ENCODE measurements around the gene PRSS36. TPM values are rescaled to one million over a fixed set of nuclear protein-coding genes. Genes with fewer than 3 reads are reported as not detected.

Gene PRSS36
- total RNA-seq, 1 experiment from 2014 or later: 1.6 TPM

DNA sequence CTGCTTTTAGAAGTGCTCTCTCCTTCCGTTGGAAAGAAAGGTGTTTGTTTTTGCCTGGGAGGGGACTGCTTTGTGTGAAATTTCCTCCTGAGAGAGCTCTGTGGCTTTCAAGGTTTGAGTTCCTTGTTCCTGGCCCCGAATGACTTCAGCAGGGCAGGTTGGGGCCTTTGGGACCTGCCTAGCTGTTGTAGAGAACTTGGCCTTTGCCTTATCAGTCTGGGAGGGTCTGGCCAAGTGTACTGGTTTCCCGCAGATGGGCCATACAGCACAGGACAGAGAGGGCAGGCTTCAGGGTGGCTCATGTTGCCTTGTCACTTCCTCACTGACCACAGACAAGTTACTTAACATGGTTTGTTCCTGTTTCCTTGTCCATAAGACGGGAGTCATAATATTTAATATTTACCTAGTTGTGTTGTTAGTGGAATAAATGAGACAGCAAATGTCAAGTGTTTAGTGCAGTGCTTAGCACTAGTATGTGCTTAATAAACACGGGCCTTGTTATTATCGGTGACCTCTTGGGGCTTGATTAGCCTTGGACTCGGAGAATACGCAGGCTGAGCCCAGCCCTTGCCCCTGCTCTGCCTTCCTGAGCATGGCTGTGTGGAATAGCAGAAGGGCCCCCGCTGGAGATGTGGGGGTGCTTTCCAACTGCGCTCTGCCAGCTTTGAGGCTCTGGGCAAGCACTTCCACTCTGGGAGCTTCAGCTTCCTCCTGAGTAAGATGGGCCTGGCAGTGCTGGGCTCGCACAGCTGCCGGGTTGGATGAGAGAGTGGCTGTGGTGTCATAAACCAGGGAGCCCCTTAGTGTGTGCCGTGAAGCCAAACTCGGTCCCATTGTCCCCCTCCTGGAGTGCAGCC lies 20.9 kb downstream of the PRSS36 start:
- H3K36me3 ChIP-seq (ENCODE audit: control insufficient read depth, insufficient read depth, low read length): peaks cover 6% of the 10 kb centered on the region
- H3K27me3 ChIP-seq (replicated peaks; ENCODE audit: control insufficient read depth, insufficient read depth, low read length): no peaks in the 10 kb centered on the region
- H3K4me1 Mint-ChIP-seq (ENCODE audit: low read depth, unreplicated experiment): peaks cover 32% of the 10 kb centered on the region
- no peak overlapping the region for H3K4me3 Mint-ChIP-seq (ENCODE audit: unreplicated experiment)
- BruUV-seq (replicated peaks): no TSS peak
- H3K36me3 Mint-ChIP-seq (ENCODE audit: insufficient read depth, unreplicated experiment): peaks cover 45% of the 10 kb centered on the region
- H3K4me3 ChIP-seq (ENCODE audit: low read depth, low read length): no peak overlapping the region
- intact Hi-C loops (cut with micrococcal nuclease; ENCODE audit: unreplicated experiment): no loop called here
- DNase-seq: no peak
- H3K9me3 ChIP-seq: no peaks in the 10 kb centered on the region
- CTCF ChIA-PET: interaction anchor here (1.1 to 2.8 kb wide), 2 partner anchors 13 to 14 kb away, joined by 3 to 30 read pairs; no protein-coding TSS in a partner anchor
- POLR2A ChIA-PET: interaction anchor here (3.2 to 3.9 kb wide), 2 partner anchors 11 to 13 kb away, joined by 20 to 24 read pairs; partner anchors contain the start of gene KAT8
- no peaks in the 10 kb centered on the region for H3K9me3 Mint-ChIP-seq (ENCODE audit: unreplicated experiment)
- peak overlapping the region; percentile 75 for H3K27ac Mint-ChIP-seq (ENCODE audit: unreplicated experiment)
- no peaks in the 10 kb centered on the region for H3K27me3 Mint-ChIP-seq (ENCODE audit: insufficient read depth, unreplicated experiment)
- peaks cover 37% of the 10 kb centered on the region for H3K4me1 ChIP-seq
- TF ChIP-seq, protein P1, sequence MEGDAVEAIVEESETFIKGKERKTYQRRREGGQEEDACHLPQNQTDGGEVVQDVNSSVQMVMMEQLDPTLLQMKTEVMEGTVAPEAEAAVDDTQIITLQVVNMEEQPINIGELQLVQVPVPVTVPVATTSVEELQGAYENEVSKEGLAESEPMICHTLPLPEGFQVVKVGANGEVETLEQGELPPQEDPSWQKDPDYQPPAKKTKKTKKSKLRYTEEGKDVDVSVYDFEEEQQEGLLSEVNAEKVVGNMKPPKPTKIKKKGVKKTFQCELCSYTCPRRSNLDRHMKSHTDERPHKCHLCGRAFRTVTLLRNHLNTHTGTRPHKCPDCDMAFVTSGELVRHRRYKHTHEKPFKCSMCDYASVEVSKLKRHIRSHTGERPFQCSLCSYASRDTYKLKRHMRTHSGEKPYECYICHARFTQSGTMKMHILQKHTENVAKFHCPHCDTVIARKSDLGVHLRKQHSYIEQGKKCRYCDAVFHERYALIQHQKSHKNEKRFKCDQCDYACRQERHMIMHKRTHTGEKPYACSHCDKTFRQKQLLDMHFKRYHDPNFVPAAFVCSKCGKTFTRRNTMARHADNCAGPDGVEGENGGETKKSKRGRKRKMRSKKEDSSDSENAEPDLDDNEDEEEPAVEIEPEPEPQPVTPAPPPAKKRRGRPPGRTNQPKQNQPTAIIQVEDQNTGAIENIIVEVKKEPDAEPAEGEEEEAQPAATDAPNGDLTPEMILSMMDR (IDR thresholded peaks at IDR 0.05; ENCODE audit: insufficient read depth in 1 of 2, low read depth in 1 of 2, low read length in 1 of 2, severe bottlenecking in 1 of 2, unreplicated experiment in 1 of 2): no peak

DNA sequence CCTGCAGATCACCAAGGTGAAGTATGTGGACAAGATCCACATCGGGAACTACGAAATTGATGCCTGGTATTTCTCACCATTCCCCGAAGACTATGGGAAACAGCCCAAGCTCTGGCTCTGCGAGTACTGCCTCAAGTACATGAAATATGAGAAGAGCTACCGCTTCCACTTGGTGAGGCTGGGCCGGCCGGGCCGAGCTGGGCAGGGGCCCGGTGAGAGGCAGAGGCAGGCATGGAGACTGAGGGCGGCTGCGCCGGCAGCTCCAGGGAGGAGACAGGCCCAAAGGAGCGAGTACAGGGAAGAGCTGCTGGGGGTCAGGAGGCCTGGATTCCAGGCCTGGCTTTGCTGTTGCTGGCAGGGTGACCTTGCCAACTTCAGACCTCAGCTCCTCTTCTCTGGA lies 22.7 kb downstream of the PRSS36 start:
- no peak for DNase-seq
- Mint-ChIP-seq H3K27me3 (ENCODE audit: insufficient read depth, unreplicated experiment) (no peaks in the 10 kb centered on the region), H3K27ac (ENCODE audit: unreplicated experiment) (no peak overlapping the region), H3K4me1 (ENCODE audit: low read depth, unreplicated experiment) (peaks cover 15% of the 10 kb centered on the region), H3K9me3 (ENCODE audit: unreplicated experiment) (no peaks in the 10 kb centered on the region), H3K4me3 (ENCODE audit: unreplicated experiment) (no peak overlapping the region), H3K36me3 (ENCODE audit: insufficient read depth, unreplicated experiment) (peaks cover 32% of the 10 kb centered on the region)
- ChIA-PET POLR2A (interaction anchor here (3.9 kb wide), 1 partner anchor 10 kb away, joined by 24 read pairs; the partner anchor contains the start of gene KAT8), CTCF (interaction anchor here (1.1 kb wide), 1 partner anchor 10 kb away, joined by 4 read pairs; the partner anchor contains the start of gene KAT8)
- Histone ChIP-seq H3K9me3 (no peaks in the 10 kb centered on the region), H3K4me3 (ENCODE audit: low read depth, low read length) (no peak overlapping the region), H3K4me1 (peaks cover 20% of the 10 kb centered on the region), H3K36me3 (ENCODE audit: control insufficient read depth, insufficient read depth, low read length) (0 out of 2 replicates have a peak, but pooled peaks cover 2% of the 10 kb centered on the region), H3K27me3 (replicated peaks; ENCODE audit: control insufficient read depth, insufficient read depth, low read length) (no peaks in the 10 kb centered on the region)
- BruUV-seq (replicated peaks): no TSS peak
- intact Hi-C loops (cut with micrococcal nuclease; ENCODE audit: unreplicated experiment): no loop called here
- TF ChIP-seq, protein P1 (IDR thresholded peaks at IDR 0.05; ENCODE audit: insufficient read depth in 1 of 2, low read depth in 1 of 2, low read length in 1 of 2, severe bottlenecking in 1 of 2, unreplicated experiment in 1 of 2): no peak

DNA sequence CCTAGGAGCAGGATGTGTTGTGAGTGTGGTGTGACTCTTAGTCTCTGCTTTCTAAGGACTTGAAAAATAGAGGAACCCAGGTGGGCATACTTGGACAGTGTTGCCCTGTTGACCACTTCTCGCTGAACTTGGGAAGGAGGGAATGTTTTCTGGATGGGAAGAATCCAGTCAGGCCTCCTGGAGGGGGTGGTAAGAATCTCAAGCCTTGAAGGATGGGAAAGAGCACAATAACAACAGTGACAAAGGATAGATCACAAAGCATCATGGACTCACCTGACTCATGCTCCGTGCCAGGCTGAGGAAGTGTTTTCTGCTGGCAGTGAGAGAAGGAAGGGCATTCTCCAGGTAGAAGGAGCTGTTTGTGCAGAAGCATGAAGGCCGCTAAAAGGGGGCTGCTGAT lies 24.0 kb downstream of the PRSS36 start:
- ChIA-PET POLR2A (interaction anchor here (3.9 kb wide), 1 partner anchor 8 kb away, joined by 24 read pairs; the partner anchor contains the start of gene KAT8), CTCF (interaction anchor here (1.1 to 1.9 kb wide), 2 partner anchors 8 to 16 kb away, joined by 4 to 11 read pairs; partner anchors contain the start of gene KAT8)
- intact Hi-C loops (cut with micrococcal nuclease; ENCODE audit: unreplicated experiment): no loop called here
- no peak for DNase-seq
- no peaks in the 10 kb centered on the region for H3K27me3 ChIP-seq (replicated peaks; ENCODE audit: control insufficient read depth, insufficient read depth, low read length)
- no peak overlapping the region for H3K27ac Mint-ChIP-seq (ENCODE audit: unreplicated experiment)
- peaks cover 7% of the 10 kb centered on the region for H3K4me1 Mint-ChIP-seq (ENCODE audit: low read depth, unreplicated experiment)
- H3K36me3 Mint-ChIP-seq (ENCODE audit: insufficient read depth, unreplicated experiment): peaks cover 32% of the 10 kb centered on the region
- H3K4me1 ChIP-seq: peaks cover 7% of the 10 kb centered on the region
- no TSS peak for BruUV-seq (replicated peaks)
- H3K4me3 ChIP-seq (ENCODE audit: low read depth, low read length): no peak overlapping the region
- H3K4me3 Mint-ChIP-seq (ENCODE audit: unreplicated experiment): no peak overlapping the region
- no peaks in the 10 kb centered on the region for H3K27me3 Mint-ChIP-seq (ENCODE audit: insufficient read depth, unreplicated experiment)
- H3K9me3 ChIP-seq: no peaks in the 10 kb centered on the region
- no peaks in the 10 kb centered on the region for H3K9me3 Mint-ChIP-seq (ENCODE audit: unreplicated experiment)
- H3K36me3 ChIP-seq (ENCODE audit: control insufficient read depth, insufficient read depth, low read length): no peaks in the 10 kb centered on the region
- TF ChIP-seq, protein P1 (IDR thresholded peaks at IDR 0.05; ENCODE audit: insufficient read depth in 1 of 2, low read depth in 1 of 2, low read length in 1 of 2, severe bottlenecking in 1 of 2, unreplicated experiment in 1 of 2): no peak

All from Caco-2 (cell line).